ENCODE results near the gene ZHX3. TPM values are rescaled to one million over a fixed set of nuclear protein-coding genes. Genes with fewer than 3 reads are reported as not detected.

ZHX3 gene
- polyA plus RNA-seq, 1 donor, result 14.0 TPM

- no peaks in the 10 kb centered on the region for H3K36me3 ChIP-seq (ENCODE audit: control insufficient read depth, insufficient read depth, low read length)
- H3K27me3 ChIP-seq (ENCODE audit: control insufficient read depth, insufficient read depth, low read length), result no peaks in the 10 kb centered on the region
- no peak overlapping the region for H3K27ac ChIP-seq (ENCODE audit: low read length)
- no peak for DNase-seq
- H3K4me3 ChIP-seq (ENCODE audit: low read length), result no peak overlapping the region
- no peaks in the 10 kb centered on the region for H3K9me3 ChIP-seq (ENCODE audit: control insufficient read depth, low read depth, low read length)
- no peaks in the 10 kb centered on the region for H3K4me1 ChIP-seq (ENCODE audit: control insufficient read depth, insufficient read depth, low read length)
Measured at GRCh38 chr20:41259309-41259708, 58.2 kb downstream of the ZHX3 start.

GRCh38 chr20:41258474-41258873 is 59.1 kb downstream of the ZHX3 start:
- WGBS (ENCODE audit: insufficient coverage, low lambda C conversion rate), result 100% methylated on average over 1 of the region's 3 CpGs
- H3K27ac ChIP-seq (ENCODE audit: low read length), result no peak overlapping the region
- no peak for DNase-seq
- H3K27me3 ChIP-seq (ENCODE audit: control insufficient read depth, insufficient read depth, low read length), result no peaks in the 10 kb centered on the region
- H3K4me1 ChIP-seq (ENCODE audit: control insufficient read depth, insufficient read depth, low read length), result no peaks in the 10 kb centered on the region
- H3K9me3 ChIP-seq (ENCODE audit: control insufficient read depth, low read depth, low read length), result no peaks in the 10 kb centered on the region
- H3K4me3 ChIP-seq (ENCODE audit: low read length), result no peak overlapping the region
- no peaks in the 10 kb centered on the region for H3K36me3 ChIP-seq (ENCODE audit: control insufficient read depth, insufficient read depth, low read length)

- no peaks in the 10 kb centered on the region for H3K36me3 ChIP-seq (ENCODE audit: control insufficient read depth, insufficient read depth, low read length)
- H3K4me3 ChIP-seq (ENCODE audit: low read length), result no peak overlapping the region
- no peaks in the 10 kb centered on the region for H3K27me3 ChIP-seq (ENCODE audit: control insufficient read depth, insufficient read depth, low read length)
- DNase-seq, result no peak
- H3K9me3 ChIP-seq (ENCODE audit: control insufficient read depth, low read depth, low read length), result no peaks in the 10 kb centered on the region
- WGBS (ENCODE audit: insufficient coverage, low lambda C conversion rate), result 100% methylated on average over 2 of the region's 5 CpGs
- H3K4me1 ChIP-seq (ENCODE audit: control insufficient read depth, insufficient read depth, low read length), result no peaks in the 10 kb centered on the region
- no peak overlapping the region for H3K27ac ChIP-seq (ENCODE audit: low read length)
Measured at GRCh38 chr20:41256516-41256915, 61.0 kb downstream of the ZHX3 start.

- Histone ChIP-seq H3K36me3 (ENCODE audit: control insufficient read depth, insufficient read depth, low read length) (no peaks in the 10 kb centered on the region), H3K27ac (ENCODE audit: low read length) (no peak overlapping the region), H3K4me1 (ENCODE audit: control insufficient read depth, insufficient read depth, low read length) (no peaks in the 10 kb centered on the region), H3K27me3 (ENCODE audit: control insufficient read depth, insufficient read depth, low read length) (no peaks in the 10 kb centered on the region), H3K9me3 (ENCODE audit: control insufficient read depth, low read depth, low read length) (no peaks in the 10 kb centered on the region), H3K4me3 (ENCODE audit: low read length) (no peak overlapping the region)
- no peak for DNase-seq
- WGBS (ENCODE audit: insufficient coverage, low lambda C conversion rate), result no CpG with 5 or more reads among the region's 1 CpG
Measured at GRCh38 chr20:41255655-41256054, 61.9 kb downstream of the ZHX3 start.

GRCh38 chr20:41249411-41250281 is 67.9 kb downstream of the ZHX3 start:
- peak; percentile 9 to 36 for DNase-seq
- no peaks in the 10 kb centered on the region for H3K36me3 ChIP-seq (ENCODE audit: control insufficient read depth, insufficient read depth, low read length)
- H3K27me3 ChIP-seq (ENCODE audit: control insufficient read depth, insufficient read depth, low read length), result no peaks in the 10 kb centered on the region
- WGBS (ENCODE audit: insufficient coverage, low lambda C conversion rate), result 86% methylated on average over 1 of the region's 9 CpGs
- H3K4me1 ChIP-seq (ENCODE audit: control insufficient read depth, insufficient read depth, low read length), result no peaks in the 10 kb centered on the region
- H3K9me3 ChIP-seq (ENCODE audit: control insufficient read depth, low read depth, low read length), result no peaks in the 10 kb centered on the region
- H3K4me3 ChIP-seq (ENCODE audit: low read length), result no peak overlapping the region
- no peak overlapping the region for H3K27ac ChIP-seq (ENCODE audit: low read length)

GRCh38 chr20:41248368-41249024 is 69.0 kb downstream of the ZHX3 start:
- no peaks in the 10 kb centered on the region for H3K27me3 ChIP-seq (ENCODE audit: control insufficient read depth, insufficient read depth, low read length)
- no peak overlapping the region for H3K27ac ChIP-seq (ENCODE audit: low read length)
- DNase-seq, result no peak
- no peaks in the 10 kb centered on the region for H3K9me3 ChIP-seq (ENCODE audit: control insufficient read depth, low read depth, low read length)
- WGBS (ENCODE audit: insufficient coverage, low lambda C conversion rate), result 69% methylated on average over 2 of the region's 4 CpGs
- no peaks in the 10 kb centered on the region for H3K36me3 ChIP-seq (ENCODE audit: control insufficient read depth, insufficient read depth, low read length)
- no peak overlapping the region for H3K4me3 ChIP-seq (ENCODE audit: low read length)
- H3K4me1 ChIP-seq (ENCODE audit: control insufficient read depth, insufficient read depth, low read length), result no peaks in the 10 kb centered on the region

GRCh38 chr20:41247523-41248367 is 69.8 kb downstream of the ZHX3 start:
- H3K4me3 ChIP-seq (ENCODE audit: low read length), result no peak overlapping the region
- WGBS (ENCODE audit: insufficient coverage, low lambda C conversion rate), result 84% methylated on average over 4 of the region's 7 CpGs
- H3K27me3 ChIP-seq (ENCODE audit: control insufficient read depth, insufficient read depth, low read length), result no peaks in the 10 kb centered on the region
- no peak overlapping the region for H3K27ac ChIP-seq (ENCODE audit: low read length)
- DNase-seq, result peak; percentile 25 to 39
- no peaks in the 10 kb centered on the region for H3K36me3 ChIP-seq (ENCODE audit: control insufficient read depth, insufficient read depth, low read length)
- H3K4me1 ChIP-seq (ENCODE audit: control insufficient read depth, insufficient read depth, low read length), result no peaks in the 10 kb centered on the region
- no peaks in the 10 kb centered on the region for H3K9me3 ChIP-seq (ENCODE audit: control insufficient read depth, low read depth, low read length)

GRCh38 chr20:41245086-41245707 is 72.3 kb downstream of the ZHX3 start:
- DNase-seq, result peak in 1 of 2 donors; percentile 30
- H3K27ac ChIP-seq (ENCODE audit: low read length), result no peak overlapping the region
- no CpG with 5 or more reads among the region's 2 CpGs for WGBS (ENCODE audit: insufficient coverage, low lambda C conversion rate)

GRCh38 chr20:41242807-41243206 is 74.7 kb downstream of the ZHX3 start:
- DNase-seq, result no peak
- no CpG with 5 or more reads among the region's 2 CpGs for WGBS (ENCODE audit: insufficient coverage, low lambda C conversion rate)
- H3K4me3 ChIP-seq (ENCODE audit: low read length), result no peak overlapping the region
- no peaks in the 10 kb centered on the region for H3K4me1 ChIP-seq (ENCODE audit: control insufficient read depth, insufficient read depth, low read length)
- H3K9me3 ChIP-seq (ENCODE audit: control insufficient read depth, low read depth, low read length), result no peaks in the 10 kb centered on the region
- H3K36me3 ChIP-seq (ENCODE audit: control insufficient read depth, insufficient read depth, low read length), result peaks cover 3% of the 10 kb centered on the region
- no peak overlapping the region for H3K27ac ChIP-seq (ENCODE audit: low read length)
- H3K27me3 ChIP-seq (ENCODE audit: control insufficient read depth, insufficient read depth, low read length), result no peaks in the 10 kb centered on the region

More at GRCh38 chr20:41245086-41245707, 72.3 kb downstream of the ZHX3 start:
- Histone ChIP-seq H3K27me3 (ENCODE audit: control insufficient read depth, insufficient read depth, low read length) (no peaks in the 10 kb centered on the region), H3K4me3 (ENCODE audit: low read length) (no peak overlapping the region), H3K4me1 (ENCODE audit: control insufficient read depth, insufficient read depth, low read length) (no peaks in the 10 kb centered on the region), H3K36me3 (ENCODE audit: control insufficient read depth, insufficient read depth, low read length) (no peaks in the 10 kb centered on the region), H3K9me3 (ENCODE audit: control insufficient read depth, low read depth, low read length) (no peaks in the 10 kb centered on the region)

- no CpG with 5 or more reads among the region's 1 CpG for WGBS (ENCODE audit: insufficient coverage, low lambda C conversion rate)
- Histone ChIP-seq H3K4me3 (ENCODE audit: low read length) (no peak overlapping the region), H3K4me1 (ENCODE audit: control insufficient read depth, insufficient read depth, low read length) (no peaks in the 10 kb centered on the region), H3K27ac (ENCODE audit: low read length) (no peak overlapping the region), H3K36me3 (ENCODE audit: control insufficient read depth, insufficient read depth, low read length) (peaks cover 3% of the 10 kb centered on the region), H3K9me3 (ENCODE audit: control insufficient read depth, low read depth, low read length) (no peaks in the 10 kb centered on the region), H3K27me3 (ENCODE audit: control insufficient read depth, insufficient read depth, low read length) (no peaks in the 10 kb centered on the region)
- DNase-seq, result peak in 1 of 2 donors; percentile 26
Measured at GRCh38 chr20:41242352-41242751, 75.2 kb downstream of the ZHX3 start.

Data from large intestine (tissue), 3 donors.